Duodenal mucosa (tissue), 2 donors: ENCODE measurements around the gene IGFL4.

ENCODE experiments used
- H3K27ac ChIP-seq: one replicate; pipeline ENCODE4 v1.7.0; 2013; ENCODE audit warnings: low read depth, low read length
- H3K27me3 ChIP-seq, 2 donors: one replicate each; pipeline ENCODE4 v1.7.0; 2013; ENCODE audit warnings: low read length in 2 of 2, control low read depth in 1 of 2; ENCODE audit not compliant: insufficient read depth in 2 of 2, control insufficient read depth in 1 of 2
- H3K36me3 ChIP-seq, 2 donors: one replicate each; pipeline ENCODE4 v1.7.0; 2013; ENCODE audit warnings: low read length in 2 of 2, control low read depth in 1 of 2; ENCODE audit not compliant: insufficient read depth in 2 of 2, control insufficient read depth in 1 of 2
- H3K4me1 ChIP-seq, 2 donors: one replicate each; pipeline ENCODE4 v1.7.0; 2013; ENCODE audit warnings: low read length in 2 of 2, control low read depth in 1 of 2; ENCODE audit not compliant: insufficient read depth in 2 of 2, control insufficient read depth in 1 of 2
- H3K4me3 ChIP-seq, 2 donors: one replicate each; pipeline ENCODE4 v1.7.0; 2013; ENCODE audit warnings: low read length in 2 of 2, low read depth in 1 of 2
- H3K9ac ChIP-seq, 2 donors: one replicate each; pipeline ENCODE4 v1.7.0; 2013; ENCODE audit warnings: low read length in 2 of 2, low read depth in 1 of 2
- H3K9me3 ChIP-seq, 2 donors: one replicate each; pipeline ENCODE4 v1.7.0; 2013; ENCODE audit warnings: low read length in 2 of 2, control low read depth in 1 of 2; ENCODE audit not compliant: control insufficient read depth in 1 of 2

The IGFL4 gene

GRCh38 chr19:45995715-45996385, 45.0 kb downstream of the IGFL4 start:
- Histone ChIP-seq H3K9ac (peak overlapping the region; percentile 73 to 91), H3K9me3 (no peaks in the 10 kb centered on the region), H3K4me3 (peak overlapping the region; percentile 78 to 95), H3K27me3 (no peaks in the 10 kb centered on the region), H3K27ac (no peak overlapping the region), H3K4me1 (peaks cover 14 to 16% of the 10 kb centered on the region in 2 donors), H3K36me3 (no peaks in the 10 kb centered on the region)

DNA sequence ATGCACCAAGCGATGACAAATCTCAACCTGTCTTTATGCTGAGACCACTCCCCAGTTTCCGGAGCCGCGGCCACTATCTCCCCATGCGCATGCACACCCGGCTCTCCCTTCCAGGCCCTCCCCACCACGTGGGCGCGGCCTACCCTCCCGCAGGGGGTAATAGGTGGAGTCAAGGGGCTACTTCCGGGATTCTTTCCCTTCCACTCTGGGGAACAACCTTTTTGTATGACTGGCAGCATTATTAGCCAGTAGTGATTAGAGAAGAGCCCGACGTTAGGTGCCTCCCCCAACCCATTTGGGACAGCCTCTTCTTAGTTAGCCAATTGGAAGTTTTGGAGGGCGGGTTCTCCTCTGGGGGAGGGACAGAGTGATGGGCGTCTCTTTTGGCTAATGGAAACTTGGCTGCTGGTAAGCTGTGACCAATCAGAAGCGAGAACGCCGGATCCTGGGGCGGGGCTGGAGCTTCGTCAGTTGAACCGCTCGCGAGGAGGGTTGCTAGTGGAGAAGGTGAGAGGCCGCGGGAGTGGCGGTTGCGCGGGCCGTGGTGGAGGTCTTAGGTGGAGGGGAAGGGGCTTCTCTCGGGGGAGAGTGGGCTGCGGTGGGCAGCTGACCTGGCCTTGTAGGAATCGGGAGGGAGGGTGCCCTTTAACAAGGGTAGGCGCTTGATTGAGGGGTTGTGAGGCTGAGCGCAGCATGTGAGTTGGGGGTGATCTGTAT, 45.6 kb downstream of the IGFL4 start, which contains the start of gene CCDC61:
Gene CCDC61 (plus strand): TSS at position 470 of the 717 bp plus-strand sequence. CDS start 7,552 bp downstream, outside the sequence.
- Histone ChIP-seq H3K4me3 (peak within 1 kb of the TSS; percentile 81 to 95), H3K36me3 (no peaks in the 10 kb centered on the region), H3K27ac (peak within 1 kb of the TSS; percentile 2), H3K4me1 (peaks cover 8 to 10% of the 10 kb centered on the region in 2 donors), H3K9ac (peak within 1 kb of the TSS; percentile 73 to 91), H3K27me3 (no peaks in the 10 kb centered on the region), H3K9me3 (no peaks in the 10 kb centered on the region)

- Histone ChIP-seq H3K4me3 (peak overlapping the region; percentile 75 to 81), H3K4me1 (peaks cover 6 to 8% of the 10 kb centered on the region in 2 donors), H3K36me3 (no peaks in the 10 kb centered on the region), H3K27me3 (peaks cover 0 to 2% of the 10 kb centered on the region in 2 donors), H3K9ac (no peak overlapping the region), H3K9me3 (no peaks in the 10 kb centered on the region), H3K27ac (no peak overlapping the region)
These were observed 46.3 kb downstream of the IGFL4 start for GRCh38 chr19:45994456-45994997.

- H3K9me3 ChIP-seq: no peaks in the 10 kb centered on the region
- H3K36me3 ChIP-seq: no peaks in the 10 kb centered on the region
- no peaks in the 10 kb centered on the region for H3K4me1 ChIP-seq
- H3K4me3 ChIP-seq: no peak overlapping the region
- no peak overlapping the region for H3K9ac ChIP-seq
- no peak overlapping the region for H3K27ac ChIP-seq
- peaks cover 0 to 6% of the 10 kb centered on the region in 2 donors for H3K27me3 ChIP-seq
These were observed 50.6 kb downstream of the IGFL4 start for GRCh38 chr19:45990113-45990728.
